H4 (cell line): ENCODE results near the gene SEMA3F. TPM values are rescaled to one million over a fixed set of nuclear protein-coding genes. Genes with fewer than 3 reads are reported as not detected.

Source experiments
- DNase-seq: peaks from one replicate; pipeline ENCODE4 v3.0.0-alpha.2; 2015; ENCODE audit warnings: low spot score
- total RNA-seq: library from RNA; depleted of rRNA; stranded (reverse); fragments of >200 nt; shearing (Covaris generic); gene quantifications from 2 replicates; pipeline ENCODE4 v1.2.3, GENCODE V29; 2014; rRNA removed

Gene SEMA3F
- total RNA-seq, 1 experiment from 2014 or later = 0.33 TPM

DNA sequence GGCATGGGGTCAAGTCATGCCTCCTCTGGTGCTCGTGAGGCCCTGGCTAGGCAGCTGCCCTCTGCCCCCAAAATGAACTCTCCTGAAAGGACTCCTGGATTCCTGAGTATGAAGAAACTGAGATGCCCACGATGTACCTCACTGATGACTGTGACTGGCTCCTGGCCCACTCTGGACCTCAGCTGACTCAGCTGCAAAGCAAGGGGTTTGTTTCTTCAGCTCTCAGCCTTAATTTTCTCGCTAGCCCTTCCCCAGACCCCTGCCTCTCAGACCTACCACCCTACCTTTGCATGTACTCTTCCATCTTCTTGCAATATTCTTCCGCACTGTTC is 75.6 kb downstream of the SEMA3F start:
- no peak for DNase-seq

DNA sequence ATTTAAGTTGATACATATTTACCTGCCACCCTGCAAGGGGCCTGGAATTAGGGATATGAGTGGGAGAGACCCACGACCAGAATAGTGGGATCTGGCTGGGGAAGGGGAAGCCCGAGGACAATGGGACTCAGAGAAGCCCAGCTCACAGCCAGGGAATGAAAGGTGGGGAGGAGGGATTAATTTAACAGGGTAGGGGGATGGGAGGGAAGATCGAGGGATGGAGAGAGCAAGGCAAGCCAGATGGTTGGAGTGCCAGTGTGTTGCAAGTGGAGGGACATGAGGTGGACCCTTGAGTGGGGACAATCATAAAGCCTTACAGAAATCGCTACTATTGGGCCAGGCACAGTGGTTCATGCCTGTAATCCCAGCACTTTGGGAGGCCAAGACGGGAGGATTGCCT is 76.5 kb downstream of the SEMA3F start:
- no peak for DNase-seq

DNA sequence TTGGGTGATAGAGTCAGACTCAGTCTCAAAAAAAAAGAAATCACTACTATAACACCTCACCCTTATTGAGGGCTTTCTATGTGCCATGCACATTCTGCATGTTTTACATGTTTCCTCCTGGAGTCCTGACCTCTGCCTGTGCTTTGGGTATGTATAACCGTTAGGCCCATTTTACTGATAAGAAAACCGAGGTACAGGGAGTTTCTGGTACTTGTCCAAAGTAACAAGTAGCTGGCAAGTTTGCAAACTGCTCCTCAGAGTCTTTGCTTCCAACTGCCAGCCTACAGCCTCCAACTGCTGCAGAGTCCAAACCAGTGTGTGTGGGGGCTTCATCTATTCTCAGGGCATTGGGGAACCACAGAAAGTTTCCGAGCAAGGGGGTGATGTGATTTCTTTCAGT is 77.2 kb downstream of the SEMA3F start:
- DNase-seq = no peak

DNA sequence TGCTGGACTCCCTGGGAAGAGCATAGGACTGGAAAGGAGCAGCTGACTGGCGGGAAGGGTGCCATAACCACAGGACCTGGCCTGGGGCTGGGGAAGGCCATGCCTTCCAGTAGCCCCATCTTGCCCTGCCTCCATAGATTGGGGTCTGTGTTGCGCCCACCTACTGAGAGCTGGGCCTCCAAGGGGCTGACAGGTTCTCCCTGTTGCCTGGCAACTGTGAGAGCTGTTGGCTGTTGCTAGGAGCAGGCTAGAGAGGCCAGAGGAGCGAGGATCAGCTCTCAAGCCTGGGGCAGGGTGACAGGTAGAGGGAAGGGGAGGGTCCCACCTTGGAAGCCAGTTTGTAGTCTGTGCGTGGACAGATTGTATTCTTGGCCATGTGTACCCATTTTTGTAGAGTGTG is 78.1 kb downstream of the SEMA3F start:
- DNase-seq = no peak

DNA sequence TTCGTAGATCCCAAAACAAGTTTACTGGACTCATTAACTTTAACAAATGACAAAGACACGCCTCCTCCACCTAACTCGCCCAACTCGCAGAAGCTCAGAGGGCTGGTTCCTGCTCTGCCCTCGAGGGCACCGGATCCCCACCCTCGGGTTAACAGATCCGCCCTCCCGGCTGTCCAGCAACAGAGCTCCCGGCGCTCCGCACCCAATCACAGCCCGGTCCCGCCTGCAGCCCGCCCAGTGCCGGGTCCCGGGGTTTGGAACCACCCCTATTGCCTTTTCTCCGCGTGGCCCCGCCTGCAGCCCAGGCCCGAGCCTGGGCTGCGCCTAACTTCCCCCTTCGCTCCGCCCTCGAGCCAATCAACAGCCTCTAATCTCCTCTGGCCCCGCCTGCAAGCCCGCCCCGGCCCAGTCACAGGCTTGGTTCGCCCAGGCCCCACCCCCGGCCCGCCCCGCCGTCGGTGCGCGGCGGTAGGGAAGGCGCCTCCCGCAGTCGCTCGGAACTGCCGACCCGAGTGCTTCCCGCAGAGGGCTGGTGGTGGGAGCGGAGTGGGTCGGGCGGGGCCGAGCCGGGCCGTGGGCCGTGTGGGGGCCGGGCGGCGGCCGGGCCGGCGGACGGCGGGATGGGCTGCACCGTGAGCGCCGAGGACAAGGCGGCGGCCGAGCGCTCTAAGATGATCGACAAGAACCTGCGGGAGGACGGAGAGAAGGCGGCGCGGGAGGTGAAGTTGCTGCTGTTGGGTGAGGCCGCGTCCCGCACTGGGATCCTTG is 80.8 kb downstream of the SEMA3F start, which contains the start of gene GNAI2:
GNAI2 (plus strand) TSS at position 489 of the 768 bp plus-strand sequence; CDS start at position 621, 132 bp downstream.
- peak; percentile 84 for DNase-seq

DNA sequence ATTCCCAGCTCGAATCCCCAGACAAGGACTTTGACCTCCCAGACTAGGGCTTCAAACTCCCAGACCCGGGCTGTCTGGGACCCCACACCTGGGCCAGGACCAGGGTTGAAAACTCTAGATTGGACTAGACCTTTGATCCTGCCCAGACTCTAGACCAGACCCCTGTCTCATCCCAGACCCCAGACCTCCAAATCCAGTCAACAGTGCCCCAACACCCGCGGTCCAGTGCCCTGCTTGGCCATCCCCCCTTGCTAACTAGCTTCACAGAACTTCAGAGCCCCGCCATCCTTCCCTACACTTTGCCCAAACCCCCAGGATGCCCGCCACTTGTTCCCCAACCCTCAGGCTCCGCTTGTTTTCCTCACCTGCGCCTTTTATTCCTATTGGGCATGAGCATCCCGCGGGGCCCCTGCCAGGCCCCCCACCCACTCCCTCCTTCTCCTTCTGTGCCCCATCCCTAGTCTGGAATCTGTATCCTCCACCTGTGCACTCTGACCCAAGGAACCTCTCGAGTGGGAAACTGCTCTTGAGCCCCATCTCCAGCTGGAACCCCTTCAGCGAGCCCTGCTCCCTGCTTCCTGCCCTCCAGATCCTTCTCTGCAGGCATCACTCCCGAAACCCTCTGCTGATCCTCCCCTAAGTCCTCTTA is 81.5 kb downstream of the SEMA3F start:
- DNase-seq = no peak

DNA sequence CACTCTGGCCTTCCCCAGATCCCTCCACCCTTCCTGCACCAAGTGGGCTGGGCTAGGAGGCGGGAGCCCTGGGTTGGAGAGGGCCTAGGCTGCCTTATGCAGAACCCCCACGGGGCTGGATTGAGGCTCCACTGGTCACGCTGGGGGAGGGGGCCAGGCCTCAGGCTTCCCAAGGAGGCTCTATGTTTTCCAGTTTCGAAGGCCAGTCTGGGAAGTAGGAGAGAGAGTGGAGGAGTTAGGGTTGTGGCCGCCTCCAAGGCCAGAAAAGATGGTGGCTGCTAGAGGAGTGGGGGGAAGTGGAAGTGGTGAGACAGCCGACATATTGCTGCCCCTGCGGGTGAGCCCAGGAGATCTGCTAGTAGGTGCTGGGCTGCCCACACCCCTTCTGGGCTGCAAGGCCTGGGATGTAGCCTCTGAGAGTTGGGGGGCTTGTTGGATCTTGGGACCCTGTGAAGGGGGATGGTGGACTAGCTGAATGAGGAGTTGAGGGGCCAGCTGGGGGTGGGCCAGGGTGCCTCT is 82.1 kb downstream of the SEMA3F start:
- DNase-seq = no peak

DNA sequence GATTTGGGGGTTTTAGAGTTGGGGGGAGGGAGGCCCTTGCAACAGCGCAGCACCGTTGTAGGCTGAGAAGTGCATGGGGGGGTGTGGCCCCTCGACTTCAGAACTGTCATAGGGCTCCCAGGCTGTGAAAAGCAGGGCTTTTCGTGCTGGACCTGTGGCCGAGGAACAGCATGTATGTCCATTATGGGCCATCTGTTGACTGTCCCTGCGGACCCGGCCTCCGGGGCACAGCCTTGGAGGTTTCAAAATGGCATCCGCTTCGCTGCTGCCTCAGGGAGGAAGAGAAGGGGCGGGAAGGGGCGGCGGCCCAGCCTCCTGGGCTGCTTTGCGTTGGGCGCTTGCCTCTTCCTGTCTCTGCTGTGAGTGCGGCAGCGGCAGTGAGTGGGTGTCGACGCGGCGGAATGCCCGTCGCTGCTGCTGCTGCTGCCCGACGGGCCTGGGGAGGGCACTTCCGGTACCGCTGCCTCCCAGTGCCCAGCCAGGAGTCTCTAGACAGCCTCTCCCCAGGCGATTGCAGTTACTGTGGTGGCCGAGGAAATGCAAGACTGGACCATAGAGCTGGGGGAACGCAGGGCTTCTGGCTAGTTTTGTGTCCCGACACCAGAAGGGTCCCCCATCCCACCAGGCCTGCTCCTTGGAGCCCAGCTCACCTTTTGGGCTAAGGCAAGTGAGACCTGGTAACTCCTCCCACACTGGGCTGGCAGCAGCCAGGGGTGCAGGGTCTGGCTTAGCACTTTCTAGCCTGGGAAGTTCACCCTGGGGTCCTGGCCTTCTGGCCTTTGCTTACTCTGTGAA is 82.8 kb downstream of the SEMA3F start:
- DNase-seq = peak; percentile 83

DNA sequence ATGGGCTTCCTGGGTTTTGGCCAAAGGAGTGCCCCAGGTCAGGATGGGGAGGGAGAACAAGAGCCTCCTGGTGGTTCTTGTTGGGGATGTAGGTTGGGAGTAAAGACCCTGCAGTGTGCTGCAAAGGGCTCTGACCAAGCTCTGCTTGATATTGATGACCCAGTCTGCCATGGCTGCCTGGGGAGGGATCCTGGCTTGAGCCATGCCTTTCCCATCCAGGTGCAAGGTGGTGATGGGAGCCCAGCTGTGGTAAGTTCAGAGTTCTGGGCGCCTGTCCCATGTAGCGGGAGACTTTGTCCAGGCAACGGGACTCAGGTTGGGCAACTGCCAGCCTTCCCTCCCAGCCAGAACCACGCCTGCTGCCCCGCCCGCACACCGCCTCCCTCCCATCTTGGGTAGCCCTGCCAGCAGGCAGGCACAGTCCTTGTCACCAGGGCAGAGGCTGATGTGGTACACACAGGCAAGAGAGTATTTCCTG is 83.5 kb downstream of the SEMA3F start:
- DNase-seq = peak; percentile 74

Other genes with a start within 250 kb of the SEMA3F start
- gene MON1A, start 225.5 kb upstream of the SEMA3F start, total RNA-seq = 3.0 and 3.9 TPM in 2 replicates
- 17.1 and 31.5 TPM in 2 replicates for gene RBM6, start 215.2 kb upstream of the SEMA3F start, total RNA-seq
- 35.2 and 81.4 TPM in 2 replicates for gene RBM5, start 66.4 kb upstream of the SEMA3F start, total RNA-seq
- not detected in 2 replicates for gene GNAT1, start 36.3 kb downstream of the SEMA3F start, total RNA-seq
- gene SLC38A3, start 49.9 kb downstream of the SEMA3F start, total RNA-seq = not detected in 2 replicates
- 127 and 141 TPM in 2 replicates for gene GNAI2, start 80.9 kb downstream of the SEMA3F start, total RNA-seq
- gene SEMA3B, start 113.8 kb downstream of the SEMA3F start, total RNA-seq = 5.9 and 8.9 TPM in 2 replicates
- gene LSMEM2, start 123.8 kb downstream of the SEMA3F start, total RNA-seq = not detected in 2 replicates
- gene IFRD2, start 137.1 kb downstream of the SEMA3F start, total RNA-seq = 57.5 and 60.5 TPM in 2 replicates
- gene HYAL3, start 144.1 kb downstream of the SEMA3F start, total RNA-seq = 1.3 and 2.8 TPM in 2 replicates
- 2.4 and 4.6 TPM in 2 replicates for gene NAA80, start 144.1 kb downstream of the SEMA3F start, total RNA-seq
- not detected in 2 replicates for gene HYAL1, start 148.2 kb downstream of the SEMA3F start, total RNA-seq
- 40.7 and 41.1 TPM in 2 replicates for gene HYAL2, start 167.4 kb downstream of the SEMA3F start, total RNA-seq
- 11.5 and 29.1 TPM in 2 replicates for gene TUSC2, start 172.9 kb downstream of the SEMA3F start, total RNA-seq
- 4.2 and 7.7 TPM in 2 replicates for gene RASSF1, start 185.5 kb downstream of the SEMA3F start, total RNA-seq
- 0.08 TPM in 1 of 2 replicates, not detected in the other for gene ZMYND10, start 190.4 kb downstream of the SEMA3F start, total RNA-seq
- 18.2 and 27.8 TPM in 2 replicates for gene NPRL2, start 195.5 kb downstream of the SEMA3F start, total RNA-seq
- 24.2 and 47.5 TPM in 2 replicates for gene CYB561D2, start 195.5 kb downstream of the SEMA3F start, total RNA-seq
- 21.3 and 22.1 TPM in 2 replicates for gene TMEM115, start 204.2 kb downstream of the SEMA3F start, total RNA-seq